GM23248 (cell line): Measurements from ENCODE around the gene NCF2.

ENCODE experiments used
- EZH2 ChIP-seq: fragments of 200-600 bp; sonication (generic); IDR thresholded peaks from 2 replicates; pipeline ENCODE4 v1.6.1; 2018; ENCODE audit warnings: antibody characterized with exemption, mild to moderate bottlenecking; ENCODE audit not compliant: insufficient read depth, poor library complexity, severe bottlenecking
- EZH2phosphoT487 ChIP-seq: fragments of 200-600 bp; sonication (generic); IDR thresholded peaks from 2 replicates; pipeline ENCODE4 v1.6.1; 2018; ENCODE audit warnings: antibody characterized with exemption, moderate library complexity, mild to moderate bottlenecking, low read depth; ENCODE audit not compliant: insufficient read depth

DNA sequence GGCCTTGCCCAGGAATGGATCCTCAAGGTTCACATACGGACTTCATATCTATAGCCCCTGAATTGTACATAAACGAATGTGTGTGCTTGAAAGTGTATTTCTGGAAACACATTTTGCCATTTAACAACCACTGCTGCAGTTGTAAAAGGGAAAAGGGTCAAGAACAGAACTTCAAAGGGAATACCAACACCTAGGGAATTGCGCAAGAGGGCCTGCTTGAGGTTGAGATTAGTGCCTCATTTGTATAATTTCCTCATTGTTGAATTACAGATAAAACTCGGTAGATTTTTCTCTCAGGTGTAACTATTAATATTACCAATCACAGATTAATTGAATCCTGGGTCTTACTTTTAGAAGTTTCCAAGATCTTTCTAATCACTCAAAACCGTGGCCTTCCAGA, 6.1 kb downstream of the NCF2 start:
- TF ChIP-seq EZH2phosphoT487 = no peak
- TF ChIP-seq EZH2 = no peak
